ENCODE measurements around the gene THRB.

DNA sequence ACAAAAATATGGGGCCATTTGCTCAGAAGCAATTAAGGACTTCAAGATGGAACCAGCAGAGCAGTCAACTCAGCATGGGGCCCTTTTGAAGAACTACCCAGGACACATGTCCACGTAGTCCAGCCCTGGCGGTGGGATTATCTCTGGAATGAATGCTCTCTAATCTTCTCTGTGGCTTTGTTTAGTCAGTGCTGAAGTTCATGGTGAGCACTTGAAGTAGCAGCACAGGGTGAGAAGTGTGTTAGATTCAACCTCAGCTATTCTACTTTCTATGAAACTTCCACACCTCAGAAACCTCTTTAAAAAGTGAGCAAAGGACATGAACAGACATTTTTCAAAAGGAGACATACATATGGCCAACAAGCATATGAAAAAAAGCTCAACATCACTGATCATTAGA is 74.4 kb downstream of the THRB start:
- TF ChIP-seq, protein P1, sequence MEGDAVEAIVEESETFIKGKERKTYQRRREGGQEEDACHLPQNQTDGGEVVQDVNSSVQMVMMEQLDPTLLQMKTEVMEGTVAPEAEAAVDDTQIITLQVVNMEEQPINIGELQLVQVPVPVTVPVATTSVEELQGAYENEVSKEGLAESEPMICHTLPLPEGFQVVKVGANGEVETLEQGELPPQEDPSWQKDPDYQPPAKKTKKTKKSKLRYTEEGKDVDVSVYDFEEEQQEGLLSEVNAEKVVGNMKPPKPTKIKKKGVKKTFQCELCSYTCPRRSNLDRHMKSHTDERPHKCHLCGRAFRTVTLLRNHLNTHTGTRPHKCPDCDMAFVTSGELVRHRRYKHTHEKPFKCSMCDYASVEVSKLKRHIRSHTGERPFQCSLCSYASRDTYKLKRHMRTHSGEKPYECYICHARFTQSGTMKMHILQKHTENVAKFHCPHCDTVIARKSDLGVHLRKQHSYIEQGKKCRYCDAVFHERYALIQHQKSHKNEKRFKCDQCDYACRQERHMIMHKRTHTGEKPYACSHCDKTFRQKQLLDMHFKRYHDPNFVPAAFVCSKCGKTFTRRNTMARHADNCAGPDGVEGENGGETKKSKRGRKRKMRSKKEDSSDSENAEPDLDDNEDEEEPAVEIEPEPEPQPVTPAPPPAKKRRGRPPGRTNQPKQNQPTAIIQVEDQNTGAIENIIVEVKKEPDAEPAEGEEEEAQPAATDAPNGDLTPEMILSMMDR (IDR thresholded peaks at IDR 0.05 in 8 of 11, conservative IDR thresholded peaks at IDR 0.05 in 3 of 11), result no peak
- no peak for TF ChIP-seq POLR2A (IDR thresholded peaks at IDR 0.05)
- TF ChIP-seq POLR2AphosphoS5 (IDR thresholded peaks at IDR 0.05), result no peak
